ENCODE measurements around the gene SLC48A1.

Gene SLC48A1

DNA sequence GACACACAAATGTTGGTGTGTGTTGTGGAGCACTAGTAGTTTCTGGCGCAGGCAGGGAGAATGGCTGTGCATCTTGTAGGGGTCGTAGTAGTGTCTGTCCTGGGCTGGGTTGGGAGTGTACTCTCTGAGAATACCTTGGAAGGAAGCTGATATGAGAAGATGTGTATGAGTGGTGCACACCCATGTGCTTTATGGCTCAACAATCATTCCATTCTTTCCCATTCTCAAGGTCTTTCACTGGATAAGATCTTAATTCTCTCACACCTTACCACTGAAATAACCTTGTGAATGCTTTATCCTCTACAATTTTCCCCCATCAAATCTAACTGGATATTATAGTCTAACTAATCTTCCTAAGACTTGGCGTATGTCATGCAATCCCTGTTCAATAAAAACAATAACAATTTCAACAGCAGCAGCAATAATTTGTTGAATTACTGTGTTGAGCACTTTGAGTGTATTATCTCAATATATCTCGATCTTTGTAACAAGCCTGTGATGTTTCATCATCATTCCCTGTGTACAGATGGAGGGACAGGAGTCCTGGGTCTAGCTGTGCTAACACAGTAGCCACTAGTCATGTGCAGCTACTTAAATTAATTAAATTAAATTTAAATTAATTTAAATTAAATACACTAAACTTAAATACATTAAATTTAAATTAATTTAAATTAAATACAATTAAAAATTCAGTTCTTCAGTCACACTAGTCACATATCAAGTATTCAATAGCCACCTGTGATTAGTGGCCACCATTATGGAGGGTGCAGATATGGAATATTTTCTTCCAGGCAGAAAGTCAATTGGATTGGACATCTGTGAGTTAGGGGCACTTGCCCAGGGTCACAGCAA is 3.6 kb upstream of the SLC48A1 start:
- TF ChIP-seq, protein P1, sequence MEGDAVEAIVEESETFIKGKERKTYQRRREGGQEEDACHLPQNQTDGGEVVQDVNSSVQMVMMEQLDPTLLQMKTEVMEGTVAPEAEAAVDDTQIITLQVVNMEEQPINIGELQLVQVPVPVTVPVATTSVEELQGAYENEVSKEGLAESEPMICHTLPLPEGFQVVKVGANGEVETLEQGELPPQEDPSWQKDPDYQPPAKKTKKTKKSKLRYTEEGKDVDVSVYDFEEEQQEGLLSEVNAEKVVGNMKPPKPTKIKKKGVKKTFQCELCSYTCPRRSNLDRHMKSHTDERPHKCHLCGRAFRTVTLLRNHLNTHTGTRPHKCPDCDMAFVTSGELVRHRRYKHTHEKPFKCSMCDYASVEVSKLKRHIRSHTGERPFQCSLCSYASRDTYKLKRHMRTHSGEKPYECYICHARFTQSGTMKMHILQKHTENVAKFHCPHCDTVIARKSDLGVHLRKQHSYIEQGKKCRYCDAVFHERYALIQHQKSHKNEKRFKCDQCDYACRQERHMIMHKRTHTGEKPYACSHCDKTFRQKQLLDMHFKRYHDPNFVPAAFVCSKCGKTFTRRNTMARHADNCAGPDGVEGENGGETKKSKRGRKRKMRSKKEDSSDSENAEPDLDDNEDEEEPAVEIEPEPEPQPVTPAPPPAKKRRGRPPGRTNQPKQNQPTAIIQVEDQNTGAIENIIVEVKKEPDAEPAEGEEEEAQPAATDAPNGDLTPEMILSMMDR (IDR thresholded peaks at IDR 0.05; ENCODE audit: extremely low read depth, missing control alignments) = no peak
- no peak for DNase-seq (ENCODE audit: low spot score)

- DNase-seq (ENCODE audit: low spot score) = no peak
- TF ChIP-seq, protein P1 (IDR thresholded peaks at IDR 0.05; ENCODE audit: extremely low read depth, missing control alignments) = no peak
These were observed 2.8 kb upstream of the SLC48A1 start for GRCh38 chr12:47770086-47770726.

DNA sequence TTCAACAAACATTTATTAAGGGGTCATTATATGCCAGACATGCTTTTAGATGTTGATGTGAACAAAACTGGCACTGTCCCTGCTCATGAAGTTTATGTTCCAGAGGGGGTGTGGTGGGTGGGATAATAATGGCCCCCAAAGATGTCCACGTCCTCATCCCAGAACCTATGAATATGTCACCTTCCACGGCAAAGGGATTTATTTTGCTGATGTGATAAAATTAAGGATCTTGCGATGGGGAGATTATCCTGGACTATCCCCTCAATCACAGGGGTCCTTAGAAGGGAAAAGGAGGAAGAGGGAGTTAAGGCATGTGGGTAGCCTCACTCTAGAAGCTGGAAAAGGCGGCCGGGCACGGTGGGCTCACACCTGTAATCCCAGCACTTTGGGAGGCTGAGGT is 1.7 kb upstream of the SLC48A1 start:
- TF ChIP-seq, protein P1 (IDR thresholded peaks at IDR 0.05; ENCODE audit: extremely low read depth, missing control alignments) = no peak

GRCh38 chr12:47772094-47772660 is 861 bp upstream of the SLC48A1 start:
- no peak for DNase-seq (ENCODE audit: low spot score)
- TF ChIP-seq, protein P1 (IDR thresholded peaks at IDR 0.05; ENCODE audit: extremely low read depth, missing control alignments) = no peak

More for the DNA sequence above, 1.7 kb upstream of the SLC48A1 start:
- DNase-seq (ENCODE audit: low spot score) = no peak

DNA sequence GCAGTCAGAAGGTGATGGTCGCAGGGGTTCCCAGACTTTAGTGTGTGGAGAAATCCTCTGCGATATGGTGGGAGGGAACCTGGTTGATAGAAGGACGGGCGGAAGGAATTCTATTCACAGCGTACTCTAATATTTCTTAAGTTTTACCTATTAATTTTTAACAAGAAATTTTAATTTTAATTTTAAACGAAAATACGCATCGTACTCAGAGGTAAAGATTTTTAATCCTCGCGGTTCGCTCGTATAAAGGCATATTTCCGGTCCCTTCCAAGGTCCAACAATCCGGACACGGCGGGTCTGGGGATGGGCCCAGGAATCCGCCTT is 338 bp upstream of the SLC48A1 start:
- TF ChIP-seq, protein P1 (IDR thresholded peaks at IDR 0.05; ENCODE audit: extremely low read depth, missing control alignments) = no peak
- DNase-seq (ENCODE audit: low spot score) = no peak

DNA sequence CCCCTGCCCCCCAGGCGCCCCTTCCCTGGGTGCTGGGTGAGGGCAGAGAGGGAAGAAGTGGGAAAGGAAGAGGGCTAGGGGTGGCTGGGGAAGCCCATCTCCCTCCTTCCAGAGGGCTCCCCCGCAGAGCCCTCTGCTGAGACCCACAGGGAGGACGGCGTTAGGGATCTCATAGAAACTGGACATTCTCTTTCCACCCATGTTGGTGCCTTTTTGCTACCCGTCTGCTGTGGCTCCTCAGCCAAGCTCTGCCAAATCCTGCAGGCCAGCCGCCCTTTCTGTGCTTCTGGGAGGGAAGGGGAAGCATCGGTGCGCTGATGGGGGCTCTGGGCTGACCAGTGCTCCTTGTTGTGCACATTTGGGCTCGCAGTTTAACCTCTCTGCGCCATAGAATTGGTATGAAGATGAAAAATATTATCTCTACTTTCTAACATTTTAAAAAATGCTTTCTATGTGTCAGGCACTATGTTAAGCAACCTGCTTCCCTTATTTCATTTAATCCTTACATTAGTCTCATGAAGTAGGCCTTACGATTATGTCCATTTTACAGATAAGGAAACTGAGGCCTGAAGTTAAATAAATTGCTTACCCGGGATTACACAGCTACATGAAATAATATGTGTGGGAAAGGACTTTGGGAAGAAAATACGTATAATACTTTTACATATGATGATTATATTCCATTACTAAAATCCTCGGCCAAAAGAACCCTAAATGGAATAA is 981 bp downstream of the SLC48A1 start:
- no peak for DNase-seq (ENCODE audit: low spot score)

More for the DNA sequence above, 981 bp downstream of the SLC48A1 start:
- TF ChIP-seq, protein P1 (IDR thresholded peaks at IDR 0.05; ENCODE audit: extremely low read depth, missing control alignments) = no peak
